CD4-positive, alpha-beta T cell treated with Interleukin-17A for 1 hour (primary cell): Measurements from ENCODE around the gene MMP24OS.
A peak's percentile ranks its signal among the peaks of the same experiment; 100 is the strongest.

ENCODE experiments used
- DNase-seq: peaks from one replicate; pipeline ENCODE4 v3.0.0-alpha.2; 2020

The MMP24OS gene

GRCh38 chr20:35305682-35306556 is 28.0 kb upstream of the MMP24OS start:
- no peak for DNase-seq

- no peak for DNase-seq
Measured at GRCh38 chr20:35304956-35305355, 27.0 kb upstream of the MMP24OS start.

GRCh38 chr20:35303735-35304491 is 26.0 kb upstream of the MMP24OS start:
- DNase-seq = peak; percentile 89

GRCh38 chr20:35303382-35303734 is 25.4 kb upstream of the MMP24OS start:
- DNase-seq = no peak

DNA sequence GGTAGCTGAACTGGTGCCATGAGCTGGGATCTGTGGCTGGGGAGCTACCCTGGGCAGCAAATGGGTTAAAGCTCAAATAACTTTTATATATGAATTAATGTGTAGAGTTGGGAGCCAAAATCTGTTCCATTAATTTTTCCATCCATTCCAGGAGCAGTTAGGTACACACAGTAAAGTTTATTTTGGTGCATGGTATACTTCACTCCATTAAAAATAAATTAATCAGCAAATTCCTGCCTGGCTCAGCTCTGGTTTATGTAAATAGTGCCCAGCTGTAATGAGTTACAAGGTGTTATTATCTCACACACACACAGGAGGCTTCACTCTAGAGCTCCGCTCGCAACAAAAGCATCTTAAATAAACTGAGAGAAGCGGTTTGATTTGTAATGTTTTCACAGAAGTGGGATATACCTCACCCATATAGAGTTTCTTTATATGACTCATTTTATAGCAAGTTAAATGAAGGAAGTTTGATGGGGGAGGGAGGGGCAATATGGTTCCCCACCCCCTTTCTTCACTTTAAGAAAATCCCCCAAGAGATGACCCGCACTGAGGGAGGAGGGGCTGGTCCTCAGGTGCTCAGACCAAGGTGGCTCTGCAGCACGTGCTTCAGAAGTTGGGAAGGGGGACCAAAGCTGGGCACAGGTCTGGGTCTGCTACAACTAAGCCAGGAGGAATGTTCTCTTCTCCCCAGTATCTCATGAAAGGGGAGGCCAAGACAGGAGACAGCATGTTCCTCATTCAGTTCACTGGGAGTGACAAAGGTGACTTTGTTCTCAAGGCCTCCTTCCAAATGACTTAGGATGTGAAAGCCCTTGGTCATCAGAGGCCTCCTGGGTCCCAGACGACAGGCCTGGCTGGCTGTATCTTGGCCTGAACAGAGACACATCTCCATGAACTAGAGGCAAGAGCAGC is 24.8 kb upstream of the MMP24OS start:
- no peak for DNase-seq

- no peak for DNase-seq
Measured at GRCh38 chr20:35301426-35301825, 23.5 kb upstream of the MMP24OS start.

DNA sequence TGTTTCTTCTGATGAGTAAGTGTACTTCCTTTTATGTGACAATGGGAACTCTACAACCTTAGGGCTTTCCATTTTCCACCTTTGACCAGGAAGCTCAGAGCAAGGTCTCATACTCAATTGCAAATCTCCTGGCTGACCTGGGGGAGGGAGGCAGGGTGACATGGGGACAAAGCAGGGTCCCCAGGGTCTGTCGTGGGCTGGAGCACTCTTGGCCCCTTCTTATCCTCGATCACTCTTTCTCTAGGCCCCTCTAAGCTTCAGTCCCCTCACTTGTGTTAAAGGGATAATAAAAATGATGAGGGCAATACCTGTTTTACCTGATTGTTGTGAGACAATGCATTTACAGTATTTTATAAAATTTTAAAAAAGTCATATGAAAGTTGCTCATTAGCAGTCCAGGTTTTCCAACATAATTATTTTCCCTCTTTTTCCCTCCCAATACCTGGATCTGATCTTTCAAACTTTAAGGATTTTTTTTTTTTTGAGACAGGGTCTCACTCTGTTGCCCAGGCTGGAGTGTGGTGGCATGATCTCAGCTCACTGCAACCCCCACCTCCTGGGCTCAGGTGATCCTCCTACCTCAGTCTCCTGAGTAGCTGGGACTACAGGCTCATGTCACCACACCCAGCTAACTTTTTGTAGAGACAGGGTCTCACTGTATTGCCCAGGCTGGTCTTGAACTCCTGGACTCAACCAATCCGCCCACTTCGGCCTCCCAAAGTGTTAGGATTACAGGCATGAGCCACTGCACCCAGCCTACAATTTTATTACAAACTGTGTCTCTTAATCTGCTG is 22.7 kb upstream of the MMP24OS start:
- no peak for DNase-seq

- DNase-seq = no peak
Measured at GRCh38 chr20:35299780-35300179, 21.9 kb upstream of the MMP24OS start.

- DNase-seq = no peak
Measured at GRCh38 chr20:35298264-35298663, 20.3 kb upstream of the MMP24OS start.

DNA sequence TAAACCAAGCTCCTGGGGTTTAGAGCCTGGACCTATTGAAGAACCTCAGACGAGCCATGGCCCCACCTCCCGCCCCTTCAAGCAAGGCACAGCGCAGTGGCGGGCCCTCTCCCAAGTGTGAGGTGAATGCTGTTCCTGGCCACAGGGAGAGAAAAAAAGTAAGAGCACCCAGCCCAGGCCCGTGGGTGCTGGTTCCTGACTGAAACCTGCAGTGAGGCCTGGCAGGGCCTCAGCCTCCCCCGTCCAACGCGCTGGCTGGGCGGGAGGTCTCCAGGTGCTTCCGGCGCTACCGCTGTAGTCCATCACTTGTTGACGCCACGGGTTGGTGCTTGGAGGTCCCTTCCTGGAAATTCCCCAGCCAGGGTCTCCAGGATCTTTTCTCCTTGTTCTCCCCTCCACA is 19.8 kb upstream of the MMP24OS start:
- no peak for DNase-seq

GRCh38 chr20:35297155-35297554 is 19.2 kb upstream of the MMP24OS start:
- no peak for DNase-seq

DNA sequence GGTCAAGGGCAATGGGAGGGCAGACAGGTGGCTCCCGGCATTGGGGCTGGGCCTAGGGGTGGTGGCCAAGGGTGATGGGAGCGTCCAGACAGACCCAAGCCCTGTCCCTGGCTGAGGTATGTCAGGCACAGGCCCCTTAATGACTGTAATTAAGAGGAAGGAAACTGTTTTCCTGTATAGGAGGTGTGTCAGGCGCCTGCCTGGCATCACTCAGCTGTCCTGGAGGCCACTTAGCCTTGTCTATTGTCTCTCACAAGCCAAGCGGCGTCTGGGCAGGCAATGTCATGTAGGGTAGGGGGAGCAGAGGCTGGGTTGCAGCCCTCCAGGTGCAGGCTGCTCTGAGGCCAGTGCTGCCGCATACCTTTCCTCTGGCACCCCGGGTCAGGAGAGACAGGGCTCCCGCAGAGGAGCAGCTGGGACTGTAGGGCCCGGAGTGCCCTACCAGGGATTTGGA is 18.2 kb upstream of the MMP24OS start:
- DNase-seq = no peak

DNA sequence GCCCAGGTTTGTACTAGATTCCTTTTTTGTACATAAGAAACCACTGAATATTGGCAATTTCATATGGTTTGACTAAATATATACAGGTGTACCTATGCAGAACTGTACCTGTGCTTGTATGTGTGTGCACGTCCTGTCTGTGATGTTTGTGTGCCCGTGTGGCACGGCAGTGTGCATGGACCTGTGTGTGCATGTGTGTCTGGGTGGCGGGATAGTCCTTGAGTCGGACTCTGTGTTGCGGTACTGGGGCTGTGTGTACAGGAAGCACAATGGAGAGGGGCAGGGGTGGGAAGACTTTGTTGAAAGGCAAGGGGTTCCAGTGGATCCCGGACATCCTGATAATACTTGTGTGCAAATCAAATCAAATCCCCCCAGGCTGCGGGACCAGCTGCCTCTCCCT is 17.8 kb upstream of the MMP24OS start:
- no peak for DNase-seq

DNA sequence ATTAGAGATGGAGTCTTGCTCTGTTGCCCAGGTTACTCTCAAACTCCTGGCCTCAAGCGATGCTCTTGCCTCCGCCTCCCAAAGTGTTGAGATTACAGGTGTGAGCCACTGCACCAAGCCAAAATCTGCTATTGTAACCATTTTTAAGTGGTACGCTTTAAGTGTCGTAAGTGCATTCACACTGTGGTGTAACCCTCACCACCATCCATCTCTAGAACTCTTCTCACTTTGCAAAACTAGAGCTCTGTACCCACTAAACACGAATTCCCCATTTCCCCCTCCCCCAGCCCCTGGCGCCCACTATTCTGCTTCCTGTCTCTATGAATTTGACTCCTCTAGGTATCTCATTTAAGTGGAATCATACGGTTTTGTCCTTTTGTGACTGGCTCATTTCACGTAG is 17.1 kb upstream of the MMP24OS start:
- DNase-seq = no peak

DNA sequence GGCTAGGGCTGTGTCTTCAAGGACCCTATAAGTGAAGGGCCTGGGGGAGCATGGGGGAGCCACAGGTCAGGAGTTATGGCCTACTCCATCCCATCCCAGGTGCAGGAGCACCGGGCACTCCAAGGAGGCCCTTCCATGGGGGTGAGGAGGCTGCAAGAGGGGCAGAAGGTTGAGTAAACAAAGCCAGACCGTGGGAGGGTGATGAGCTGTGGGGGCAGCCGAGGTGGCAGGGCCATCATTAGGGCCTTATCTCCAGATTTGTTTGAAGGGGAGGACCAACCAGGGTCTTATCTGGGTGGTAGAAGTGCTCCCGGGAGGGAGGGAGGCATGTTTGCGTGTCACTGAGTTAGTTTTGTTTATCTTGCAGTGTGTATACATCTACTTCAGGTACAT is 16.4 kb upstream of the MMP24OS start:
- no peak for DNase-seq

GRCh38 chr20:35293303-35294292 is 15.7 kb upstream of the MMP24OS start:
- no peak for DNase-seq

GRCh38 chr20:35292504-35293285 is 14.8 kb upstream of the MMP24OS start:
- no peak for DNase-seq

DNA sequence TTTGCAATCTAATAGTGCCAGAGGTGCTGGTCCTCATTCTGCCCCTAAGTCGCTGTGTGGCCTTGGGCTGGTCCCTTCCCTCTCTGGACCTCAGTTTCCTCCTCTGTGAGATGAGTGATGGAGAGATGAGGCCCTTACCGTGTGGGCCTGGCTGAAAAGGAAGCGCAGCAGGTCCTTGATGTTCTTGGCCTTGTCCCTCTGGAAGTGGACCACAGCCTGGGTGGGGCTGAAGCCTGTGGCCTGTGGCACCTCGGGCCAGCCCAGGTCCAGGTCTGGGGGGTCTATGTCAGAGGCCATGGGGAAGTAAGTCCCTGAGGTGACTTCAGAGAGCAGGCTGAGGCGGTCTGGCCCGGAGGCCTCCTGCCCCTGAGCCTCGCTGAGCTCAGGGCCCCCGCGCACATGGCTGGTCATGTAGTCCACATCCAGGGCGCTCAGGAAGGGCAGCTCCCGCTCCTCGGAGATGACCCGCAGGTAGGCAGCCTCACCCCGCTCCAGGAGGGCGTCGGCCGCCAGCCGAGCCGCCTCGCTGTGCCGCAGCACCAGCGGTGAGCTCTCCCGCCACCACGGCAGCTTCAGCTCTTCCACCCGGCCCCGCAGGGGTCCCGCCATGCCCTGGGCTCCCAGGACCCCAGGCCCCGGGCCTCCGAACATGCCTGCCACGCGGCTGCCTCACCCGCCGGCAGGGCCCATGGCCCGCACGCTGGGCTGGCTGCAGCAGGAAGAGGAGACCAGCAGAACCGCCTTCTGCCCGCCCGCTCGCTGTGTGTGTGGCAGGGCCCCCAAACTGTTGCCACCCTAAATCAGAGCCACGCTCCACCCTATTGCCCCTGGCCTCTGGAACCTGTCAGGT is 14.0 kb upstream of the MMP24OS start, which contains the start of gene FAM83C:
FAM83C (minus strand) TSS at position 772 of the 850 bp plus-strand sequence; CDS start at position 651, 121 bp downstream.
- no peak for DNase-seq

- no peak for DNase-seq
Measured at GRCh38 chr20:35290887-35291417, 13.0 kb upstream of the MMP24OS start.
